Testis (tissue), 2 donors: ENCODE data around the gene TEAD1.

ENCODE experiments used
- POLR2A ChIP-seq: fragments of 450-650 bp; IDR thresholded peaks from one replicate; pipeline ENCODE4 v1.6.1; 2017; ENCODE audit warnings: antibody characterized with exemption, mild to moderate bottlenecking, moderate library complexity
- TF ChIP-seq, protein P1 (sequence below), 3 experiments: fragments of 450-650 bp in 2 of 3; fragments of 200-600 bp in 1 of 3; sonication (generic) in 1 of 3; IDR thresholded peaks; one replicate each; pipeline ENCODE4 v1.5.1; 2016 to 2019; ENCODE audit warnings: antibody characterized with exemption in 3 of 3, mild to moderate bottlenecking in 2 of 3, moderate library complexity in 1 of 3

DNA sequence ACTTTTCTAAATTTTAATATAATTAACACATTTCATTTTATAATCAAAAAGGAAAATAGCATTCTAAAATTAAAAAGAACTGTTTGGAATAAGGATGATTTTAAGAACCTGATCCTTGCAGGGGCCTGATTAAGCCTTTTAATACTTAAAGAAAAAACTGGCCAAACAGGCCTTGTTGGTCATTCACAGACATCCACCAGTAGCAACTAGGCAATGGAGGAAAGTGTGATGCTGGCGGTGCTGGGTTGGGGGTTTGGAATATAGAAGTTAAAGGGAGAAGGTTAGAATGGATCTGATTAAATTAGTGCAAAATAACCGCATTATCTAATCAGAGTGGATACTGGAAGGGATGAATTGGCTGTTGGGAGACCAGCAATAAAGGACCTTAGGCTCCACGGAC, 16.9 kb upstream of the TEAD1 start:
- TF ChIP-seq, protein P1, sequence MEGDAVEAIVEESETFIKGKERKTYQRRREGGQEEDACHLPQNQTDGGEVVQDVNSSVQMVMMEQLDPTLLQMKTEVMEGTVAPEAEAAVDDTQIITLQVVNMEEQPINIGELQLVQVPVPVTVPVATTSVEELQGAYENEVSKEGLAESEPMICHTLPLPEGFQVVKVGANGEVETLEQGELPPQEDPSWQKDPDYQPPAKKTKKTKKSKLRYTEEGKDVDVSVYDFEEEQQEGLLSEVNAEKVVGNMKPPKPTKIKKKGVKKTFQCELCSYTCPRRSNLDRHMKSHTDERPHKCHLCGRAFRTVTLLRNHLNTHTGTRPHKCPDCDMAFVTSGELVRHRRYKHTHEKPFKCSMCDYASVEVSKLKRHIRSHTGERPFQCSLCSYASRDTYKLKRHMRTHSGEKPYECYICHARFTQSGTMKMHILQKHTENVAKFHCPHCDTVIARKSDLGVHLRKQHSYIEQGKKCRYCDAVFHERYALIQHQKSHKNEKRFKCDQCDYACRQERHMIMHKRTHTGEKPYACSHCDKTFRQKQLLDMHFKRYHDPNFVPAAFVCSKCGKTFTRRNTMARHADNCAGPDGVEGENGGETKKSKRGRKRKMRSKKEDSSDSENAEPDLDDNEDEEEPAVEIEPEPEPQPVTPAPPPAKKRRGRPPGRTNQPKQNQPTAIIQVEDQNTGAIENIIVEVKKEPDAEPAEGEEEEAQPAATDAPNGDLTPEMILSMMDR (IDR thresholded peaks at IDR 0.05) = no peak
- TF ChIP-seq POLR2A = no peak
